ENCODE data around the gene KNSTRN. TPM values are rescaled to one million over a fixed set of nuclear protein-coding genes. Genes with fewer than 3 reads are reported as not detected.

KNSTRN gene
- polyA plus RNA-seq, 2 of the 4 experiments (the other 2 are of a cell fraction), result 48.0 to 50.3 TPM

- 73% methylated on average over 5 of the region's 5 CpGs for WGBS (ENCODE audit: missing lambda C conversion rate)
- ATAC-seq, result no peak
- Histone ChIP-seq H3K4me2 (no peak overlapping the region), H3K9me3 (no peaks in the 10 kb centered on the region), H3K27ac (no peak overlapping the region), H3K4me1 (peaks cover 19% of the 10 kb centered on the region; the same call in 2 of the 3 replicates), H3K4me3 (no peak overlapping the region)
- ChIA-PET POLR2A (no interaction called here), CTCF (interaction anchor here (0.6 to 7.0 kb wide), 5 partner anchors 10 to 73 kb away, joined by 3 to 49 read pairs (median 7); partner anchors contain the start of gene CCDC9B)
- no peak for FAIRE-seq
- no peak for TF ChIP-seq MYC (IDR thresholded peaks at IDR 0.05; ENCODE audit: borderline replicate concordance, low read length)
- TF ChIP-seq CHD2 (IDR thresholded peaks at IDR 0.05; ENCODE audit: low read length, partially characterized antibody), result no peak
- TF ChIP-seq TP53 (CRISPR knock-in tag; IDR thresholded peaks at IDR 0.05), result no peak
- TF ChIP-seq REST (IDR thresholded peaks at IDR 0.05), result no peak
- TF ChIP-seq JUN (IDR thresholded peaks at IDR 0.05), result no peak
- TF ChIP-seq NFE2L2 (conservative IDR thresholded peaks at IDR 0.05; ENCODE audit: low read length), result no peak
- TF ChIP-seq EHF (CRISPR knock-in tag; IDR thresholded peaks at IDR 0.05), result no peak
- no peak for TF ChIP-seq ZFP36 (IDR thresholded peaks at IDR 0.05; ENCODE audit: borderline replicate concordance, partially characterized antibody)
- no peak for TF ChIP-seq ZC3H11A (IDR thresholded peaks at IDR 0.05)
- TF ChIP-seq JUNB (IDR thresholded peaks at IDR 0.05), result no peak
- TF ChIP-seq PBX3 (IDR thresholded peaks at IDR 0.05), result no peak
- TF ChIP-seq ZNF302 (CRISPR knock-in tag; IDR thresholded peaks at IDR 0.05), result no peak
- no peak for TF ChIP-seq ELK1 (IDR thresholded peaks at IDR 0.05; ENCODE audit: low read depth, low read length)
- no peak for TF ChIP-seq KDM1A (IDR thresholded peaks at IDR 0.05; ENCODE audit: low read depth)
- TF ChIP-seq BCL3 (IDR thresholded peaks at IDR 0.05), result no peak
- TF ChIP-seq EP300 (IDR thresholded peaks at IDR 0.05), result no peak
- TF ChIP-seq CEBPB (IDR thresholded peaks at IDR 0.05), result no peak
- no peak for TF ChIP-seq GATA3 (IDR thresholded peaks at IDR 0.05; ENCODE audit: borderline replicate concordance)
- DNase-seq (ENCODE audit: low read depth in 1 of 2, low spot score in 1 of 2), result no peak
These were observed 33.4 kb upstream of the KNSTRN start for GRCh38 chr15:40349163-40349562.

GRCh38 chr15:40352281-40352901, 30.1 kb upstream of the KNSTRN start:
- CTCF ChIA-PET, result interaction anchor here (0.7 to 7.0 kb wide), 6 partner anchors 9 to 77 kb away, joined by 3 to 49 read pairs (median 12); partner anchors contain the start of gene CCDC9B
- ATAC-seq (no peak), FAIRE-seq (no peak), DNase-seq (ENCODE audit: low read depth in 1 of 2, low spot score in 1 of 2) (no peak)
- peaks cover 6% of the 10 kb centered on the region; the same call in 1 of the 3 replicates for H3K4me1 ChIP-seq
- 76% methylated on average over 7 of the region's 7 CpGs for WGBS (ENCODE audit: missing lambda C conversion rate)
- no peak overlapping the region for H3K4me3 ChIP-seq
- POLR2A ChIA-PET, result no interaction called here
- no peak overlapping the region for H3K27ac ChIP-seq
- H3K9me3 ChIP-seq, result no peaks in the 10 kb centered on the region
- no peak overlapping the region for H3K4me2 ChIP-seq
- TF ChIP-seq CEBPB (IDR thresholded peaks at IDR 0.05), result no peak
- no peak for TF ChIP-seq EHF (CRISPR knock-in tag; IDR thresholded peaks at IDR 0.05)
- no peak for TF ChIP-seq HES2 (IDR thresholded peaks at IDR 0.05)

All from A549 (cell line).